PFSK-1 (cell line): ENCODE measurements around the gene GALNT12.

Experiments
- FOXP2 ChIP-seq: optimal IDR thresholded peaks from 2 replicates; pipeline ENCODE3; 2011; ENCODE audit warnings: borderline replicate concordance, control low read depth, inconsistent platforms; ENCODE audit not compliant: insufficient read depth; ENCODE audit errors: extremely low read length, extremely low read depth
- POLR2AphosphoS5 ChIP-seq: IDR thresholded peaks from 2 replicates; pipeline ENCODE4 v1.6.1; 2012; ENCODE audit warnings: low read depth, mild to moderate bottlenecking, control low read depth, low read length, moderate library complexity
- SIN3A ChIP-seq: IDR thresholded peaks from 2 replicates; pipeline ENCODE4 v1.6.1; 2012; ENCODE audit warnings: mild to moderate bottlenecking, low read length, moderate library complexity, borderline replicate concordance; ENCODE audit not compliant: insufficient read depth
- TAF1 ChIP-seq: IDR thresholded peaks from 2 replicates; pipeline ENCODE4 v1.6.1; 2012; ENCODE audit warnings: low read length, control low read depth, borderline replicate concordance; ENCODE audit not compliant: insufficient read depth
- TF ChIP-seq, protein P1 (sequence below), 2 experiments: IDR thresholded peaks; 2 replicates each; pipeline versions ENCODE4 v1.6.1 to v1.8.0; 2011 to 2012; ENCODE audit warnings: low read depth in 2 of 2, low read length in 2 of 2, control low read depth in 1 of 2, inconsistent platforms in 1 of 2, mild to moderate bottlenecking in 1 of 2, moderate library complexity in 1 of 2; ENCODE audit not compliant: insufficient read depth in 1 of 2

Gene GALNT12

DNA sequence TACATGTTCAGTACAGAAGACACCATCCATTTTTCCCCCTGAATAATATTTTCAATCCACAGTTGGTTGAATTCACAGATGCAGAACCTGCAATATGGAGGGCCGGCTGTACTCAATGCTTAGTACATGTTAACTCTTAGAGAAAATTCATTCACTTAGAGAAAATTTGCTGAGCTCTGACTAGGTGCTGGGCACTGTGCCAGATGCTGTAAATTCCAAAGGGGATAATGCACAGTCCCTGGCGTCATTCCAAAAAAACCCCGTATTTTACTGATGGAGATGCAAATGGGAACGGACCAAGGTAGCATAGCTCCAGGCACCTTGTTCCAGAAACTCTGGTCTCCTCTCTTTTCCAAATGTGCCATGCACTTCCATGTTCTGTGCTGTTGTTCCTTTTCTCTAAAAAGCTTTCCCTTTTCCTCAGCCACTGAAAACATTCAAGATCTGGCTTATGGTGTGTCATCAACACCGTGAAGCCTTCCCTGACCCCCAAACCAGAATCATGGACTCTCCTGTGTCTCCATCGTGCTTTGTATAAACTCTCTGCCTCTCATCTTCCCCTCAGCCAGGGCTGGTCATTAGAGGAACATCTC, 80.5 kb downstream of the GALNT12 start:
- TF ChIP-seq SIN3A (no peak), POLR2AphosphoS5 (no peak), TAF1 (no peak), FOXP2 (no peak)
- TF ChIP-seq, protein P1, sequence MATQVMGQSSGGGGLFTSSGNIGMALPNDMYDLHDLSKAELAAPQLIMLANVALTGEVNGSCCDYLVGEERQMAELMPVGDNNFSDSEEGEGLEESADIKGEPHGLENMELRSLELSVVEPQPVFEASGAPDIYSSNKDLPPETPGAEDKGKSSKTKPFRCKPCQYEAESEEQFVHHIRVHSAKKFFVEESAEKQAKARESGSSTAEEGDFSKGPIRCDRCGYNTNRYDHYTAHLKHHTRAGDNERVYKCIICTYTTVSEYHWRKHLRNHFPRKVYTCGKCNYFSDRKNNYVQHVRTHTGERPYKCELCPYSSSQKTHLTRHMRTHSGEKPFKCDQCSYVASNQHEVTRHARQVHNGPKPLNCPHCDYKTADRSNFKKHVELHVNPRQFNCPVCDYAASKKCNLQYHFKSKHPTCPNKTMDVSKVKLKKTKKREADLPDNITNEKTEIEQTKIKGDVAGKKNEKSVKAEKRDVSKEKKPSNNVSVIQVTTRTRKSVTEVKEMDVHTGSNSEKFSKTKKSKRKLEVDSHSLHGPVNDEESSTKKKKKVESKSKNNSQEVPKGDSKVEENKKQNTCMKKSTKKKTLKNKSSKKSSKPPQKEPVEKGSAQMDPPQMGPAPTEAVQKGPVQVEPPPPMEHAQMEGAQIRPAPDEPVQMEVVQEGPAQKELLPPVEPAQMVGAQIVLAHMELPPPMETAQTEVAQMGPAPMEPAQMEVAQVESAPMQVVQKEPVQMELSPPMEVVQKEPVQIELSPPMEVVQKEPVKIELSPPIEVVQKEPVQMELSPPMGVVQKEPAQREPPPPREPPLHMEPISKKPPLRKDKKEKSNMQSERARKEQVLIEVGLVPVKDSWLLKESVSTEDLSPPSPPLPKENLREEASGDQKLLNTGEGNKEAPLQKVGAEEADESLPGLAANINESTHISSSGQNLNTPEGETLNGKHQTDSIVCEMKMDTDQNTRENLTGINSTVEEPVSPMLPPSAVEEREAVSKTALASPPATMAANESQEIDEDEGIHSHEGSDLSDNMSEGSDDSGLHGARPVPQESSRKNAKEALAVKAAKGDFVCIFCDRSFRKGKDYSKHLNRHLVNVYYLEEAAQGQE (IDR thresholded peaks at IDR 0.05; ENCODE audit: insufficient read depth in 1 of 2, low read depth in 2 of 2, low read length in 2 of 2): no peak

DNA sequence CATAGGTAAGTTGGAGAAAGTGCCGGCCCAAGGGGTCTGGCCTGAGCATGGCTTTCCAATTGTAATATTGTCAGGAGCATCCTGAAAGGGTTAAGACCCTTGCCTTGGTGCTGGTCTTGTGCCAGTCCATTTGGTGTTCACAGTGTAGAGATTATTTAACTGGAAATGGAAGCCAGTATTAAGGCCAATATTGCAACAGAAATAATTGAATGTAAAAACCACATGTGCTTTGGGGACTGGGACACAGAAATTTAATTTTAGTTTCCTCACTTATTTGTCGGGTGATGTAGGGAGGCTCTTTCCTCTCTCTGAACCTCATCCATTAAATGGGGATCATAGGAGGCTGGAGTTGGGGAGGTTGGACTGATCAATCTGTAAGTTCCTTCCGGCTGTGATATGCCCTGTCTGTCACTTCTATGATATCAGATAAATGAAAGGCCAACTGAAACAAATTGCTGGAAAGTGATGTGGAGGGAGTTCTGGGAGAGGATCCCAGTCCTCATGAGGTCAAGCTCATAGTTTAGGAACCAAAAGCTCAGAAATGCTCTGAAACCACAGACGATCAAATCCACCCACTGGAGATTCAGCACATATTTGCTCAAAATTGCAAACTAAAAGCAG, 81.4 kb downstream of the GALNT12 start:
- TF ChIP-seq SIN3A: no peak
- TF ChIP-seq, protein P1 (IDR thresholded peaks at IDR 0.05; ENCODE audit: insufficient read depth in 1 of 2, low read depth in 2 of 2, low read length in 2 of 2): no peak

DNA sequence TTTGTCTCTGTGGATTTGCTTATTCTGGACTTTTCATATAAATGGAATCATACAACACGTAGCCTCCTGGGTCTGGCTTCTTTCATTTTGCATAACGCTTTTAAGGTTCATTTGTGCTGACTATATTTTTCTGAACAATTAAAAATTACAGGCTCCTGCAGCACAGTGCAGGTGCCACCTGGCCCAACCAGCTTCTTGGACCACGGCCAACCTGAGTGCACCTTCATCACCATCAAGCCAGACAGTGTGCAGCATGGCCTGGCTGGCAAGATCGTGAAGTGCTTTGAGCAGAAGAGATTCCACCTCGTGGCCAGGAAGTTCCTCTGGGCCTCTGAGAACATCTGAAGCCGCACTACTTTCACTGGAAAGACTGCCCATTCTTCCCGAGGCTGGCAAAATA, 82.8 kb downstream of the GALNT12 start:
- TF ChIP-seq TAF1 (no peak), POLR2AphosphoS5 (no peak), SIN3A (no peak), FOXP2 (no peak)
- TF ChIP-seq, protein P1 (IDR thresholded peaks at IDR 0.05; ENCODE audit: insufficient read depth in 1 of 2, low read depth in 2 of 2, low read length in 2 of 2): no peak

DNA sequence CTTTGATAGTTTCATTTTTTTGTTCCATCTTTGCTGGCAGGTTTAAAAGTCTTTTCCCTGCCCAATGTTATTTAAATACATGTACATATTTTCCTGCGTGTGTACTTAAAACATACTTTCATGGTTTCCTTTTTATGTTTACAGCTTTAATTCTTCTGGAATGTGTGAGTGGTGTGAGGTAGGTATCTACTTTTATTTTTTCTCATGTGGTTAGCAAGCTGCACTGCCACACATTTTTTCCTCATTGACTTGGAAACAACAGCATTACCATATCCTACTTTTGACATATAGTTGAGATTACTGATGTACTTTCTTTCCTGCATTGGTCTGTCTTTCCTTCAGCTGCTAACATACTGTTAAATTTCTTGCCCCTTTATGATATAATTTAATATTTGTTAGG, 84.8 kb downstream of the GALNT12 start:
- TF ChIP-seq, protein P1 (IDR thresholded peaks at IDR 0.05; ENCODE audit: insufficient read depth in 1 of 2, low read depth in 2 of 2, low read length in 2 of 2): no peak
- TF ChIP-seq SIN3A: no peak

DNA sequence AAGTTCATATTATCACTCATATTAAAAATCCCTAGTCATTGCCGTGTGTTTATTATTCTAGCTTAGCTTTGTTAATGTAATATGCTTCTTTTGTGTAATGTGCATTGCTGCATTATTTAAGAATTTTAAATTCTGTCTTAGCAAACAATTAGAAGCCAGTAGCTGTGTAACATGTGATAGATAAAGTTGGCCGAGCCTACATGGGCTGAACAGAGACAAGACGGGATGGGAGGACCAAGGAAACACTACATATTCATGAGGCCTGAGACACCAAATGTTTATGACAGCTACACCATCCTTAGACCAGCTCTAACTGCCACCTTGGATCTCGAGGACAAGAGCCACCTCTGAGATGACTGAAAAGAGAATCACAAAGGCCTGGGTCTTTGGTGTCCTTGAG, 85.2 kb downstream of the GALNT12 start:
- TF ChIP-seq POLR2AphosphoS5 (no peak), SIN3A (no peak), FOXP2 (no peak), TAF1 (no peak)
- TF ChIP-seq, protein P1 (IDR thresholded peaks at IDR 0.05; ENCODE audit: insufficient read depth in 1 of 2, low read depth in 2 of 2, low read length in 2 of 2): no peak
